AG09309 (cell line): ENCODE results near the gene KMO.

Source experiments
- DNase-seq: peaks from one replicate; pipeline ENCODE4 v3.0.0-alpha.2; 2010; ENCODE audit warnings: low read depth
- H3K4me3 ChIP-seq: 2 replicates; pipeline ENCODE4 v1.5.1; 2011; ENCODE audit warnings: mild to moderate bottlenecking, low read depth, low read length, moderate library complexity; ENCODE audit not compliant: control insufficient read depth
- CTCF ChIP-seq: IDR thresholded peaks from 2 replicates; pipeline ENCODE4 v1.5.1; 2011; ENCODE audit warnings: mild to moderate bottlenecking, low read depth, low read length, inconsistent platforms; ENCODE audit not compliant: insufficient read depth, control insufficient read depth; ENCODE audit errors: missing control alignments

The KMO gene

GRCh38 chr1:241630476-241630875, 98.3 kb downstream of the KMO start:
- DNase-seq: no peak
- no peak overlapping the region for H3K4me3 ChIP-seq
- TF ChIP-seq CTCF: no peak

DNA sequence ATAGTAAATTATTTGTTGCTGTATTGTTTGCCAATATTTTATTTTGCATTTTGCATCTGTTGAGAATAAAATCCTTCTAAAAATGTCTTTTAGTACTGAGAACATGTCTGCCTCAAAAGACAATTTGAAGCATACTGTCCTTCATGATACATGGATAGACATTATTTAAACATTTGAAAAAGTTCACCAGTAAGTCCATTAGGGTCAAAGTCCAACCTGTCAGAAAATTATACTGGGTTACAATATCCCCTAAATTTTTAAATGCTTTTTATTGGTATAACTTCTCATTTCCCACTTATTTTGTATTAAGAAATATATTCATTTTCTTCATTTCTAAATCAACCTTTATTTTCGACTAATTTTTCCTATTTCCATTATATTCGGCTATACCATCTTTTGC, 98.7 kb downstream of the KMO start:
- TF ChIP-seq CTCF: no peak
- no peak for DNase-seq
- no peak overlapping the region for H3K4me3 ChIP-seq

DNA sequence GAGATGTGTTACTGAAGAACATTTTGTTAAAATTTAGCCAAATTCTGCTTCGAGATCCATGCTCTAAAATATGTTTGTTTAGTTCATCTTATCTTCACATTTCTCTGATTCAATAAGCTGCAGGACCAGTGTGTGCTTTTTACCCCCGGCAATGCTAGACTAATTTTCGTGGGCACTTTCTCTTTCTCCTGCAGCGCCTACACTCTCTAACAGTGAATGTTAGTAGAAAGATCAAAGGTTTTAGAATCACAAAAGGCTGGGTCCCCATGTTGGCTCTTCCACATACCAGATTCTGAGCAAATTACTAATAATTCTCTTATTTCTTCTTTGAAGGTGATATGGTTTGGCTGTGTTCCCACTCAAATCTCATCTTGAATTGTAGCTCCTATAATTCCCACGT, 99.5 kb downstream of the KMO start:
- no peak overlapping the region for H3K4me3 ChIP-seq
- no peak for TF ChIP-seq CTCF
- DNase-seq: no peak

DNA sequence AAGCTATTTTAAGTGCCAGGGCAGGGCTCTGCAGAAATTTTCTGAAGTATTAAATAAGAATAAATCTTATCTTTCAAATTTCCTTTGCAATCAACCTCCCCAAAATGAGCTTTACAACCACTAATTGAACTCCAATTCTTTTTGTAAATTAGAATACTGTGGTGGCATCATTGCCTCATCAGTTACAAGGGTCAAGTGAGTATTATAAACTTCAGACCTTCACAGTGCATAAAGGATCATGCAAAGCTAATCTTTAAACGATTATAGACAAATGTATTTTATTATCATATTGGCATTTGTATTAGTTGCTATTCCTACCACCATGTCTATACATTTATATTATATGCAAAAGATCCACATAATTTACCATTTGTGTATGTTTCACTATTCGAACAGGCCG, 100.8 kb downstream of the KMO start:
- no peak for DNase-seq
- no peak for TF ChIP-seq CTCF
- H3K4me3 ChIP-seq: no peak overlapping the region

GRCh38 chr1:241635556-241636152, 103.5 kb downstream of the KMO start:
- no peak overlapping the region for H3K4me3 ChIP-seq
- TF ChIP-seq CTCF: no peak
- no peak for DNase-seq

DNA sequence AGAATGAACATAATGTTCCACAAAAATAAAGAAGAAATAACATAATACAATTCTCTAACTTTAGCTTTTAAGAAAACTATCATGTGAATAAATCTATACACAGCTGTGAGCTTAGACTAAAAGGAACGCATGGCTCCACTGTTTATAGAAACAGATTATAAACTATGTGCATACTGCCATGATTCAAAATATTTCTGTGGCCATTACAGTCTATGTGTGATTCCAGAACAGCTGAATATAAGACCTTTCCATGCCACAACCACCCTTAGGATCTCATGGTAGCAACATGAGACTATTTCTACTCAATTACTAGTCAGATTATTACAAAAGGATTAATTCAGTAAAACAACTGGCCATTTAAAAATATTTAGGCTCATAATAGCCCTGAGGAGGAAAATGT, 104.1 kb downstream of the KMO start:
- no peak for TF ChIP-seq CTCF
- no peak overlapping the region for H3K4me3 ChIP-seq
- no peak for DNase-seq
